ENCODE results near the gene SEZ6.

Gene SEZ6

GRCh38 chr17:29003289-29003688, 2.5 kb downstream of the SEZ6 start:
- no peak for DNase-seq (ENCODE audit: low read depth)

- DNase-seq (ENCODE audit: low read depth): no peak
These were observed 3.0 kb downstream of the SEZ6 start for GRCh38 chr17:29002811-29003210.

- DNase-seq (ENCODE audit: low read depth): no peak
These were observed 4.9 kb downstream of the SEZ6 start for GRCh38 chr17:29000973-29001372.

- DNase-seq (ENCODE audit: low read depth): no peak
These were observed 6.6 kb downstream of the SEZ6 start for GRCh38 chr17:28999206-28999605.

GRCh38 chr17:28997806-28998205, 8.0 kb downstream of the SEZ6 start:
- DNase-seq (ENCODE audit: low read depth): no peak

- no peak for DNase-seq (ENCODE audit: low read depth)
These were observed 9.2 kb downstream of the SEZ6 start for GRCh38 chr17:28996554-28997096.

GRCh38 chr17:28993645-28994426, 12.0 kb downstream of the SEZ6 start:
- no peak for DNase-seq (ENCODE audit: low read depth)

GRCh38 chr17:28992625-28993600, 12.9 kb downstream of the SEZ6 start:
- DNase-seq (ENCODE audit: low read depth): no peak

GRCh38 chr17:28992185-28992584, 13.6 kb downstream of the SEZ6 start:
- DNase-seq (ENCODE audit: low read depth): no peak

- no peak for DNase-seq (ENCODE audit: low read depth)
These were observed 14.1 kb downstream of the SEZ6 start for GRCh38 chr17:28991779-28992178.

GRCh38 chr17:28989028-28989427, 16.8 kb downstream of the SEZ6 start:
- no peak for DNase-seq (ENCODE audit: low read depth)

GRCh38 chr17:28988475-28988874, 17.4 kb downstream of the SEZ6 start:
- DNase-seq (ENCODE audit: low read depth): no peak

GRCh38 chr17:28986714-28987655, 18.8 kb downstream of the SEZ6 start:
- no peak for DNase-seq (ENCODE audit: low read depth)

- no peak for DNase-seq (ENCODE audit: low read depth)
These were observed 19.7 kb downstream of the SEZ6 start for GRCh38 chr17:28985950-28986713.

GRCh38 chr17:28983286-28984230, 22.3 kb downstream of the SEZ6 start:
- DNase-seq (ENCODE audit: low read depth): no peak

- peak; percentile 39 for DNase-seq (ENCODE audit: low read depth)
These were observed 23.6 kb downstream of the SEZ6 start for GRCh38 chr17:28982131-28982793.

GRCh38 chr17:28978356-28978964, 27.4 kb downstream of the SEZ6 start:
- DNase-seq (ENCODE audit: low read depth): no peak

- DNase-seq (ENCODE audit: low read depth): no peak
These were observed 28.0 kb downstream of the SEZ6 start for GRCh38 chr17:28977659-28978355.
